Measurements from ENCODE around the gene SAPCD2. TPM values are rescaled to one million over a fixed set of nuclear protein-coding genes. Genes with fewer than 3 reads are reported as not detected.
A peak's percentile ranks its signal among the peaks of the same experiment; 100 is the strongest.

SAPCD2 gene
- total RNA-seq, 4 donors from 2014 or later: 0.16 to 0.24 (median 0.17) TPM; not detected in 1

GRCh38 chr9:137082222-137082924, 12.0 kb upstream of the SAPCD2 start:
- H3K4me3 ChIP-seq: no peak overlapping the region
- TF ChIP-seq CTCF (IDR thresholded peaks at IDR 0.05 in 4 of 5, conservative IDR thresholded peaks at IDR 0.05 in 1 of 5): no peak
- TF ChIP-seq POLR2A (IDR thresholded peaks at IDR 0.05): no peak
- in situ Hi-C loops (cut with MboI; ENCODE audit: low sequenced_read_pairs in 4 of 4): no loop called here
- no peaks in the 10 kb centered on the region for H3K9me3 ChIP-seq
- H3K27ac ChIP-seq: no peak overlapping the region
- ATAC-seq: no peak
- peaks cover 10 to 18% of the 10 kb centered on the region in 2 donors for H3K4me1 ChIP-seq
- no peaks in the 10 kb centered on the region for H3K36me3 ChIP-seq
- peaks cover 0 to 3% (median 0%) of the 10 kb centered on the region in 3 donors for H3K27me3 ChIP-seq
- intact Hi-C loops (cut with DNase I; ENCODE audit: low total_unique reads): no loop called here
- DNase-seq: no peak

GRCh38 chr9:137080260-137081122, 10.1 kb upstream of the SAPCD2 start:
- no peak for TF ChIP-seq CTCF (IDR thresholded peaks at IDR 0.05 in 4 of 5, conservative IDR thresholded peaks at IDR 0.05 in 1 of 5)
- no peak for TF ChIP-seq POLR2A (IDR thresholded peaks at IDR 0.05)
- peaks cover 2 to 13% of the 10 kb centered on the region in 2 donors for H3K4me1 ChIP-seq
- H3K4me3 ChIP-seq: no peak overlapping the region
- no peak for ATAC-seq
- DNase-seq: no peak
- H3K27ac ChIP-seq: no peak overlapping the region
- intact Hi-C loops (cut with DNase I; ENCODE audit: low total_unique reads) (no loop called here), in situ Hi-C loops (cut with MboI; ENCODE audit: low sequenced_read_pairs in 4 of 4) (no loop called here)
- H3K9me3 ChIP-seq: no peaks in the 10 kb centered on the region
- H3K36me3 ChIP-seq: no peaks in the 10 kb centered on the region
- H3K27me3 ChIP-seq: peaks cover 0 to 3% (median 0%) of the 10 kb centered on the region in 3 donors

GRCh38 chr9:137079401-137079787, 9.0 kb upstream of the SAPCD2 start:
- TF ChIP-seq POLR2A (IDR thresholded peaks at IDR 0.05) (no peak), CTCF (IDR thresholded peaks at IDR 0.05 in 4 of 5, conservative IDR thresholded peaks at IDR 0.05 in 1 of 5) (no peak)
- H3K36me3 ChIP-seq: no peaks in the 10 kb centered on the region
- DNase-seq (no peak), ATAC-seq (no peak)
- no peak overlapping the region for H3K4me3 ChIP-seq
- H3K27ac ChIP-seq: no peak overlapping the region
- peaks cover 0 to 12% of the 10 kb centered on the region in 2 donors for H3K4me1 ChIP-seq
- in situ Hi-C loops (cut with MboI; ENCODE audit: low sequenced_read_pairs in 4 of 4): no loop called here
- H3K9me3 ChIP-seq: no peaks in the 10 kb centered on the region
- intact Hi-C loops (cut with DNase I; ENCODE audit: low total_unique reads): no loop called here
- H3K27me3 ChIP-seq: peaks cover 0 to 3% (median 0%) of the 10 kb centered on the region in 3 donors

GRCh38 chr9:137078701-137079400, 8.5 kb upstream of the SAPCD2 start:
- Histone ChIP-seq H3K36me3 (no peaks in the 10 kb centered on the region), H3K4me1 (peaks cover 0 to 12% of the 10 kb centered on the region in 2 donors), H3K27ac (no peak overlapping the region), H3K27me3 (peaks cover 0 to 3% (median 0%) of the 10 kb centered on the region in 3 donors), H3K9me3 (no peaks in the 10 kb centered on the region), H3K4me3 (peak overlapping the region in 1 of 4 donors; percentile 51)
- no peak for TF ChIP-seq POLR2A (IDR thresholded peaks at IDR 0.05)
- no peak for TF ChIP-seq CTCF (IDR thresholded peaks at IDR 0.05 in 4 of 5, conservative IDR thresholded peaks at IDR 0.05 in 1 of 5)
- intact Hi-C loops (cut with DNase I; ENCODE audit: low total_unique reads): no loop called here
- in situ Hi-C loops (cut with MboI; ENCODE audit: low sequenced_read_pairs in 4 of 4): no loop called here
- ATAC-seq (no peak), DNase-seq (no peak)

Measured in gastrocnemius medialis (tissue), 4 donors.